Inflammatory macrophage treated with lipopolysaccharide for 1 hour (primary cell): ENCODE measurements around the gene HYDIN.
"Not testable (repeated sequence)": the region's sequence is repeated elsewhere in the genome, so short reads cannot be mapped to it uniquely, and the experiment has no call there.

Experiments used
- DNase-seq, 2 donors: peaks; one replicate each; pipeline ENCODE4 v3.0.0-alpha.2; 2020 to 2022

HYDIN gene

GRCh38 chr16:70818088-70818487 is 412.4 kb downstream of the HYDIN start:
- DNase-seq: not testable (repeated sequence)

- DNase-seq: no peak
These were observed 421.0 kb downstream of the HYDIN start for GRCh38 chr16:70809392-70810060.

GRCh38 chr16:70808371-70808770 is 422.2 kb downstream of the HYDIN start:
- no peak for DNase-seq

- DNase-seq: peak; percentile 62 to 90
These were observed 424.7 kb downstream of the HYDIN start for GRCh38 chr16:70805787-70806186.

GRCh38 chr16:70805380-70805779 is 425.1 kb downstream of the HYDIN start:
- DNase-seq: peak; percentile 30 to 57

GRCh38 chr16:70804734-70805169 is 425.8 kb downstream of the HYDIN start:
- DNase-seq: no peak

GRCh38 chr16:70804153-70804733 is 426.3 kb downstream of the HYDIN start:
- peak; percentile 94 to 95 for DNase-seq

- peak; percentile 32 to 72 for DNase-seq
These were observed 427.2 kb downstream of the HYDIN start for GRCh38 chr16:70803319-70803718.

- no peak for DNase-seq
These were observed 428.9 kb downstream of the HYDIN start for GRCh38 chr16:70801611-70802010.

- peak; percentile 82 to 89 for DNase-seq
These were observed 429.6 kb downstream of the HYDIN start, which contains the start of gene VAC14 for GRCh38 chr16:70800781-70801480. Gene VAC14, minus strand, starts transcription at chr16:70801158. Its CDS starts 258 bp downstream, at chr16:70800900.

GRCh38 chr16:70800311-70800710 is 430.2 kb downstream of the HYDIN start:
- peak; percentile 35 to 50 for DNase-seq

- peak; percentile 5 to 34 for DNase-seq
These were observed 434.2 kb downstream of the HYDIN start for GRCh38 chr16:70796301-70796700.

- DNase-seq: no peak
These were observed 435.1 kb downstream of the HYDIN start for GRCh38 chr16:70795296-70795912.

- no peak for DNase-seq
These were observed 436.5 kb downstream of the HYDIN start for GRCh38 chr16:70793851-70794502.

GRCh38 chr16:70790815-70791214 is 439.7 kb downstream of the HYDIN start:
- DNase-seq: no peak

- DNase-seq: no peak
These were observed 440.7 kb downstream of the HYDIN start for GRCh38 chr16:70789595-70790447.

GRCh38 chr16:70788668-70789594 is 441.6 kb downstream of the HYDIN start:
- DNase-seq: no peak

- peak; percentile 23 to 65 for DNase-seq
These were observed 444.3 kb downstream of the HYDIN start for GRCh38 chr16:70786020-70786755.

GRCh38 chr16:70784692-70785555 is 445.6 kb downstream of the HYDIN start:
- DNase-seq: peak; percentile 55 to 88
